Jurkat, Clone E6-1 (cell line): ENCODE results near the gene TMPRSS11B.
"Not testable (repeated sequence)": the region's sequence is repeated elsewhere in the genome, so short reads cannot be mapped to it uniquely, and the experiment has no call there.

ENCODE experiments used
- DNase-seq: peaks from one replicate; pipeline ENCODE4 v3.0.0-alpha.2; 2011; ENCODE audit warnings: low read depth, low spot score
- H3K4me3 ChIP-seq: 2 replicates; pipeline ENCODE4 v1.5.1; 2011; ENCODE audit warnings: mild to moderate bottlenecking, low read length, control low read depth, moderate library complexity

Gene TMPRSS11B

GRCh38 chr4:68249434-68249833 is 3.9 kb upstream of the TMPRSS11B start:
- no peak overlapping the region for H3K4me3 ChIP-seq
- no peak for DNase-seq

GRCh38 chr4:68240620-68241019 is 4.9 kb downstream of the TMPRSS11B start:
- no peak overlapping the region for H3K4me3 ChIP-seq
- no peak for DNase-seq

GRCh38 chr4:68228568-68228967 is 16.9 kb downstream of the TMPRSS11B start:
- no peak for DNase-seq
- no peak overlapping the region for H3K4me3 ChIP-seq

- H3K4me3 ChIP-seq = no peak overlapping the region
- no peak for DNase-seq
Observed at GRCh38 chr4:68218044-68218443, 27.4 kb downstream of the TMPRSS11B start.

GRCh38 chr4:68216501-68216900 is 29.0 kb downstream of the TMPRSS11B start:
- DNase-seq = no peak
- no peak overlapping the region for H3K4me3 ChIP-seq

- H3K4me3 ChIP-seq = no peak overlapping the region
- no peak for DNase-seq
Observed at GRCh38 chr4:68209003-68209402, 36.5 kb downstream of the TMPRSS11B start.

- DNase-seq = not testable (repeated sequence)
Observed at GRCh38 chr4:68194305-68194704, 51.2 kb downstream of the TMPRSS11B start.

GRCh38 chr4:68193194-68193593 is 52.3 kb downstream of the TMPRSS11B start:
- DNase-seq = no peak
- no peak overlapping the region for H3K4me3 ChIP-seq

More at GRCh38 chr4:68194305-68194704, 51.2 kb downstream of the TMPRSS11B start:
- H3K4me3 ChIP-seq = not testable (repeated sequence)

GRCh38 chr4:68187145-68187544 is 58.3 kb downstream of the TMPRSS11B start:
- no peak for DNase-seq
- no peak overlapping the region for H3K4me3 ChIP-seq

- no peak overlapping the region for H3K4me3 ChIP-seq
- no peak for DNase-seq
Observed at GRCh38 chr4:68184923-68185322, 60.6 kb downstream of the TMPRSS11B start.

- no peak overlapping the region for H3K4me3 ChIP-seq
- DNase-seq = no peak
Observed at GRCh38 chr4:68183417-68183816, 62.1 kb downstream of the TMPRSS11B start.

- H3K4me3 ChIP-seq = no peak overlapping the region
- no peak for DNase-seq
Observed at GRCh38 chr4:68182382-68182820, 63.1 kb downstream of the TMPRSS11B start.

GRCh38 chr4:68180849-68181526 is 64.5 kb downstream of the TMPRSS11B start:
- H3K4me3 ChIP-seq = no peak overlapping the region
- no peak for DNase-seq

GRCh38 chr4:68176904-68177303 is 68.6 kb downstream of the TMPRSS11B start:
- H3K4me3 ChIP-seq = no peak overlapping the region
- DNase-seq = no peak
